ENCODE measurements around the gene DIPK1C. TPM values are rescaled to one million over a fixed set of nuclear protein-coding genes. Genes with fewer than 3 reads are reported as not detected.

The DIPK1C gene
- total RNA-seq, 2 donors from 2014 or later: 2.6 TPM; not detected in 1

GRCh38 chr18:74425161-74425560 is 31.9 kb downstream of the DIPK1C start:
- DNase-seq (ENCODE audit: low spot score): no peak
- Histone ChIP-seq H3K27me3 (no peaks in the 10 kb centered on the region), H3K4me1 (no peaks in the 10 kb centered on the region), H3K36me3 (no peaks in the 10 kb centered on the region), H3K9me3 (peaks cover 0 to 8% of the 10 kb centered on the region in 2 donors), H3K4me3 (no peak overlapping the region), H3K27ac (no peak overlapping the region)
- TF ChIP-seq CTCF (IDR thresholded peaks at IDR 0.05): no peak

- no peak for TF ChIP-seq CTCF (IDR thresholded peaks at IDR 0.05)
- Histone ChIP-seq H3K27me3 (no peaks in the 10 kb centered on the region), H3K9me3 (peaks cover 0 to 8% of the 10 kb centered on the region in 2 donors), H3K27ac (no peak overlapping the region), H3K4me1 (no peaks in the 10 kb centered on the region), H3K36me3 (no peaks in the 10 kb centered on the region), H3K4me3 (no peak overlapping the region)
- no peak for DNase-seq (ENCODE audit: low spot score)
Measured at GRCh38 chr18:74422541-74422940, 34.6 kb downstream of the DIPK1C start.

- no peak for TF ChIP-seq CTCF (IDR thresholded peaks at IDR 0.05)
- H3K27me3 ChIP-seq: no peaks in the 10 kb centered on the region
Measured at GRCh38 chr18:74420926-74421325, 36.2 kb downstream of the DIPK1C start.

GRCh38 chr18:74420481-74420880 is 36.6 kb downstream of the DIPK1C start:
- Histone ChIP-seq H3K27ac (no peak overlapping the region), H3K36me3 (no peaks in the 10 kb centered on the region), H3K9me3 (peaks cover 0 to 7% of the 10 kb centered on the region in 2 donors), H3K4me3 (no peak overlapping the region), H3K27me3 (no peaks in the 10 kb centered on the region), H3K4me1 (no peaks in the 10 kb centered on the region)
- no peak for TF ChIP-seq CTCF (IDR thresholded peaks at IDR 0.05)
- DNase-seq (ENCODE audit: low spot score): no peak

More at GRCh38 chr18:74420926-74421325, 36.2 kb downstream of the DIPK1C start:
- DNase-seq (ENCODE audit: low spot score): no peak
- H3K9me3 ChIP-seq: peaks cover 0 to 8% of the 10 kb centered on the region in 2 donors
- no peaks in the 10 kb centered on the region for H3K4me1 ChIP-seq
- H3K4me3 ChIP-seq: no peak overlapping the region
- H3K36me3 ChIP-seq: no peaks in the 10 kb centered on the region
- no peak overlapping the region for H3K27ac ChIP-seq

GRCh38 chr18:74419761-74420160 is 37.3 kb downstream of the DIPK1C start:
- H3K4me1 ChIP-seq: no peaks in the 10 kb centered on the region
- H3K27ac ChIP-seq: no peak overlapping the region
- H3K27me3 ChIP-seq: no peaks in the 10 kb centered on the region
- TF ChIP-seq CTCF (IDR thresholded peaks at IDR 0.05): no peak
- H3K4me3 ChIP-seq: no peak overlapping the region
- H3K9me3 ChIP-seq: peaks cover 0 to 3% of the 10 kb centered on the region in 2 donors
- H3K36me3 ChIP-seq: no peaks in the 10 kb centered on the region
- no peak for DNase-seq (ENCODE audit: low spot score)

GRCh38 chr18:74418023-74418422 is 39.1 kb downstream of the DIPK1C start:
- Histone ChIP-seq H3K9me3 (no peaks in the 10 kb centered on the region), H3K4me1 (no peaks in the 10 kb centered on the region), H3K27ac (no peak overlapping the region), H3K4me3 (no peak overlapping the region), H3K27me3 (no peaks in the 10 kb centered on the region), H3K36me3 (no peaks in the 10 kb centered on the region)
- no peak for DNase-seq (ENCODE audit: low spot score)
- TF ChIP-seq CTCF (IDR thresholded peaks at IDR 0.05): no peak

Data from right atrium auricular region (tissue), 2 donors.